ENCODE results near the gene NLGN3.

GRCh38 chrX:71096760-71097032 is 47.9 kb upstream of the NLGN3 start:
- TF ChIP-seq CTCF (IDR thresholded peaks at IDR 0.05; ENCODE audit: borderline replicate concordance, extremely low read depth, low read length, poor library complexity, severe bottlenecking), result no peak
- no peak for TF ChIP-seq EZH2 (IDR thresholded peaks at IDR 0.05; ENCODE audit: borderline replicate concordance, low read depth, low read length, severe bottlenecking)
